OCI-LY1 (cell line): Measurements from ENCODE around the gene SLC4A5.

Experiments used
- H2AFZ ChIP-seq: fragments of 200-600 bp; sonication (generic), shearing (Covaris generic); 2 replicates; pipeline ENCODE4 v1.6.0; 2014; ENCODE audit warnings: antibody characterized with exemption, mild to moderate bottlenecking, low read length
- H3F3A ChIP-seq: fragments of 200-600 bp; sonication (generic), shearing (Covaris generic); 2 replicates; pipeline ENCODE4 v1.6.0; 2014; ENCODE audit warnings: mild to moderate bottlenecking, antibody characterized with exemption, low read length, moderate library complexity; ENCODE audit not compliant: insufficient read depth
- H3K27ac ChIP-seq: fragments of 200-600 bp; sonication (generic); 2 replicates; pipeline ENCODE4 v1.5.1; 2014; ENCODE audit warnings: low read length, mixed run types, mild to moderate bottlenecking, low read depth; ENCODE audit not compliant: poor library complexity, severe bottlenecking
- H3K27me3 ChIP-seq: fragments of 200-600 bp; sonication (generic); 2 replicates; pipeline ENCODE4 v1.6.0; 2014; ENCODE audit warnings: antibody characterized with exemption, mild to moderate bottlenecking, low read length, moderate library complexity; ENCODE audit not compliant: insufficient read depth
- H3K36me3 ChIP-seq: fragments of 200-600 bp; sonication (generic); 2 replicates; pipeline ENCODE4 v1.6.1; 2014; ENCODE audit warnings: mild to moderate bottlenecking, antibody characterized with exemption, low read length, moderate library complexity, mixed read lengths; ENCODE audit not compliant: insufficient read depth
- H3K4me1 ChIP-seq: fragments of 200-600 bp; sonication (generic); 2 replicates; pipeline ENCODE4 v1.5.1; 2014; ENCODE audit warnings: mild to moderate bottlenecking, low read length, moderate library complexity; ENCODE audit not compliant: insufficient read depth, severe bottlenecking
- H3K4me2 ChIP-seq: fragments of 200-600 bp; sonication (generic), shearing (Covaris generic); 2 replicates; pipeline ENCODE4 v1.6.1; 2014; ENCODE audit warnings: low read length
- H3K4me3 ChIP-seq: fragments of 200-600 bp; sonication (generic); 2 replicates; pipeline ENCODE4 v1.5.1; 2014; ENCODE audit warnings: low read length, low read depth, mild to moderate bottlenecking, mixed read lengths; ENCODE audit not compliant: poor library complexity, severe bottlenecking
- H3K79me2 ChIP-seq: fragments of 200-600 bp; shearing (Covaris generic); 2 replicates; pipeline ENCODE4 v1.6.1; 2016; ENCODE audit warnings: mixed run types, low read length, mixed read lengths; ENCODE audit not compliant: insufficient read depth
- H3K9ac ChIP-seq: fragments of 200-600 bp; sonication (generic), shearing (Covaris generic); 2 replicates; pipeline ENCODE4 v1.6.1; 2014; ENCODE audit warnings: mild to moderate bottlenecking, low read length, mixed read lengths
- H3K9me2 ChIP-seq: fragments of 200-600 bp; sonication (generic), shearing (Covaris generic); 2 replicates; pipeline ENCODE4 v1.6.1; 2014; ENCODE audit warnings: low read depth, mild to moderate bottlenecking, low read length, mixed read lengths
- H3K9me3 ChIP-seq: fragments of 200-600 bp; shearing (Covaris generic); 2 replicates; pipeline ENCODE4 v1.6.1; 2014; ENCODE audit warnings: low read length, mixed read lengths
- H4K20me1 ChIP-seq: fragments of 200-600 bp; sonication (generic), shearing (Covaris generic); 2 replicates; pipeline ENCODE4 v1.6.0; 2016; ENCODE audit warnings: mild to moderate bottlenecking, low read length; ENCODE audit not compliant: insufficient read depth
- EZH2 ChIP-seq: fragments of 200-600 bp; sonication (generic), shearing (Covaris generic); IDR thresholded peaks from 2 replicates; pipeline ENCODE4 v1.8.0; 2017; ENCODE audit warnings: borderline replicate concordance, mixed run types, mild to moderate bottlenecking, antibody characterized with exemption, low read length, moderate library complexity, mixed read lengths
- TF ChIP-seq, protein P1 (sequence below): fragments of 200-600 bp; sonication (generic), shearing (Covaris generic); IDR thresholded peaks from 2 replicates; pipeline ENCODE4 v1.5.1; 2017; ENCODE audit warnings: mild to moderate bottlenecking, antibody characterized with exemption, low read length, moderate library complexity, mixed read lengths

The SLC4A5 gene

DNA sequence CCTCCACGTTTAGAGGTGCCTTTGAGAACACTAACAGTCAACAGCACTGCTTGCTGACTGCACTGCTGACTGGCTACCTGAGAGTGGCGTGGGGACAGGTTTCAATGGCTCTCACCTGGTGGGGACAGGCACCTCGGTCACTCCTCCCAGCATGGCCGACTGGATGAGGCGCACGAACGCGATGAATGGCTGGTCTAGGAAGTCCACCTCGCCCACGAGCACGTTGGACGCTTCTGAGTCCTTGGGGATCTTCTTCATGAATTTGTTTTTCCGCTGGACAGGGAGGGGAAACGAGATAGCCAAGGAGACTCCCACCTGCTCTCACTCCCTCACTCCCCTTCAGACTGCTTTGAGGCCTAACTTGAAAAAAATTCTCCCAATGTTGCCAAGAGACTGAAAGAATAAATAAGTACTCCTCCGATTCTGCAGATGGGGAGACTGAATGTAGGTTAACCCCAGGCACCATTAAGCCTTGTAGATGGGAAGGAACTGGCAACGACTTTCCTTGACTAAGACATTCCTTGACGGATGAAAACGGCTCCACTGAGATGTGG, 87.5 kb downstream of the SLC4A5 start:
- TF ChIP-seq EZH2 = no peak
- TF ChIP-seq, protein P1, sequence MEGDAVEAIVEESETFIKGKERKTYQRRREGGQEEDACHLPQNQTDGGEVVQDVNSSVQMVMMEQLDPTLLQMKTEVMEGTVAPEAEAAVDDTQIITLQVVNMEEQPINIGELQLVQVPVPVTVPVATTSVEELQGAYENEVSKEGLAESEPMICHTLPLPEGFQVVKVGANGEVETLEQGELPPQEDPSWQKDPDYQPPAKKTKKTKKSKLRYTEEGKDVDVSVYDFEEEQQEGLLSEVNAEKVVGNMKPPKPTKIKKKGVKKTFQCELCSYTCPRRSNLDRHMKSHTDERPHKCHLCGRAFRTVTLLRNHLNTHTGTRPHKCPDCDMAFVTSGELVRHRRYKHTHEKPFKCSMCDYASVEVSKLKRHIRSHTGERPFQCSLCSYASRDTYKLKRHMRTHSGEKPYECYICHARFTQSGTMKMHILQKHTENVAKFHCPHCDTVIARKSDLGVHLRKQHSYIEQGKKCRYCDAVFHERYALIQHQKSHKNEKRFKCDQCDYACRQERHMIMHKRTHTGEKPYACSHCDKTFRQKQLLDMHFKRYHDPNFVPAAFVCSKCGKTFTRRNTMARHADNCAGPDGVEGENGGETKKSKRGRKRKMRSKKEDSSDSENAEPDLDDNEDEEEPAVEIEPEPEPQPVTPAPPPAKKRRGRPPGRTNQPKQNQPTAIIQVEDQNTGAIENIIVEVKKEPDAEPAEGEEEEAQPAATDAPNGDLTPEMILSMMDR = no peak
- Histone ChIP-seq H3K36me3 (no peaks in the 10 kb centered on the region), H3K27ac (no peak overlapping the region), H3K9me3 (no peaks in the 10 kb centered on the region), H3F3A (no peaks in the 10 kb centered on the region), H2AFZ (no peak overlapping the region), H3K9me2 (no peaks in the 10 kb centered on the region), H3K4me3 (no peak overlapping the region), H3K4me2 (no peak overlapping the region), H4K20me1 (no peaks in the 10 kb centered on the region), H3K79me2 (no peaks in the 10 kb centered on the region), H3K27me3 (0 out of 2 replicates have a peak, but pooled peaks cover 8% of the 10 kb centered on the region), H3K9ac (no peak overlapping the region), H3K4me1 (no peaks in the 10 kb centered on the region)

DNA sequence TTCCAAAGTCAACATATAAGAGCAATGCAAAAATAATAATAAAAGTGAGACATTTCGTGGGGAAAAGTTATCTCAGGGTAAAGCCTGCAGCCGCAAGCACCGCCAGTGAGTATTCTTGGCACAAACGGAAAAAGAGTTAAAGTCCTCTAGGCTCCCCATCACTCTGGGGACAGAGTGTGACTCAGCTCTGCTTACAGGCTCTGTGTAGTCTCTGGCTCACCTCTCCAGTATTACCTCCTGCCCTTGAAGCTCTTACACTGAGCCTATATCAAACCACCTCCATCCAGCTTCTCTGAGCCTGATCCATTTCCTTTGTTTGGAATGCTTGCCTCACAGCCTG, 89.3 kb downstream of the SLC4A5 start:
- Histone ChIP-seq H3K27me3 (0 out of 2 replicates have a peak, but pooled peaks cover 3% of the 10 kb centered on the region), H3K4me2 (no peak overlapping the region), H3K36me3 (no peaks in the 10 kb centered on the region), H4K20me1 (no peaks in the 10 kb centered on the region), H3K79me2 (no peaks in the 10 kb centered on the region), H3K9me3 (no peaks in the 10 kb centered on the region), H3K9ac (no peak overlapping the region), H3K4me1 (no peaks in the 10 kb centered on the region), H3K9me2 (no peaks in the 10 kb centered on the region), H3K4me3 (no peak overlapping the region), H3K27ac (no peak overlapping the region), H2AFZ (no peak overlapping the region), H3F3A (no peaks in the 10 kb centered on the region)
- no peak for TF ChIP-seq EZH2
- TF ChIP-seq, protein P1 = no peak

DNA sequence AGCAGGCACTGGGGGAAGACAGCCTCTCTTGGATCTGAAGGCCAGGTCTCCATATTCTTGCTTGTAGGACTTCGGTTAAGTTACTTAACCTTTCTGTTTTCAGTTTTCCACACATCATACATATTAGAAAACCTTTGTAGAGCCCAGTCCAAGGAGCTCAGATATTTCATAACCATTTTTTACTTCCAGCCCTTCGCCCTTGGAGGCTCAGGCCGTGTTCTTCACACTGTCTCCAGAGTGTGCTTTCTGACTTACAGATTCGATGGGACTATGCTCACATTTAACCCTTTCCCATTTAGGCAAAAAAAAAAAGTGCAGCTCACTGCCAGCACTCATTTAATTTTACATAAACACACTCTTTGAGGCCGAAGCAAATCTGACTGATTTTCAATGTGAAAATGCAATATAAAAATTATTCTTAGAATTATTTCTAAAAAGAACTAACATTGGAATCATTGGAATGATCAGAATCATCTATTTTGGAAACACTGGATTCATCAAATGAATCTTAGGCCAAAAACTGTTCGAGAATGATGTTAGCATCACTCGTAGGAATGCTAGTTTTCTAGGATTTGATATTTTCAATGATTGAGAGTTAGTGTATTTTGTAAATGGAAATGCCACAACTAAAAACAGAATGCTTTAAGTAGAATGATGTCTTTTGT, 89.8 kb downstream of the SLC4A5 start:
- Histone ChIP-seq H3K79me2 (no peaks in the 10 kb centered on the region), H3K9ac (no peak overlapping the region), H4K20me1 (no peaks in the 10 kb centered on the region), H3K36me3 (no peaks in the 10 kb centered on the region), H3K4me1 (no peaks in the 10 kb centered on the region), H3K27ac (no peak overlapping the region), H3K9me3 (no peaks in the 10 kb centered on the region), H2AFZ (no peak overlapping the region), H3K9me2 (no peaks in the 10 kb centered on the region), H3K27me3 (0 out of 2 replicates have a peak, but pooled peaks cover 3% of the 10 kb centered on the region), H3K4me3 (no peak overlapping the region), H3K4me2 (no peak overlapping the region), H3F3A (no peaks in the 10 kb centered on the region)
- TF ChIP-seq, protein P1 = no peak
- TF ChIP-seq EZH2 = no peak
